GM18909 (cell line): ENCODE results near the gene THEM5.
"Not testable (repeated sequence)": the region's sequence is repeated elsewhere in the genome, so short reads cannot be mapped to it uniquely, and the experiment has no call there.

ENCODE experiments used
- ATAC-seq: cut with Tn5 transposase; IDR thresholded peaks from one replicate; pipeline ENCODE4 v1.9.1; 2021; ENCODE audit warnings: mild to moderate bottlenecking; ENCODE audit not compliant: unreplicated experiment, poor library complexity

The THEM5 gene, protein sequence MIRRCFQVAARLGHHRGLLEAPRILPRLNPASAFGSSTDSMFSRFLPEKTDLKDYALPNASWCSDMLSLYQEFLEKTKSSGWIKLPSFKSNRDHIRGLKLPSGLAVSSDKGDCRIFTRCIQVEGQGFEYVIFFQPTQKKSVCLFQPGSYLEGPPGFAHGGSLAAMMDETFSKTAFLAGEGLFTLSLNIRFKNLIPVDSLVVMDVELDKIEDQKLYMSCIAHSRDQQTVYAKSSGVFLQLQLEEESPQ

DNA sequence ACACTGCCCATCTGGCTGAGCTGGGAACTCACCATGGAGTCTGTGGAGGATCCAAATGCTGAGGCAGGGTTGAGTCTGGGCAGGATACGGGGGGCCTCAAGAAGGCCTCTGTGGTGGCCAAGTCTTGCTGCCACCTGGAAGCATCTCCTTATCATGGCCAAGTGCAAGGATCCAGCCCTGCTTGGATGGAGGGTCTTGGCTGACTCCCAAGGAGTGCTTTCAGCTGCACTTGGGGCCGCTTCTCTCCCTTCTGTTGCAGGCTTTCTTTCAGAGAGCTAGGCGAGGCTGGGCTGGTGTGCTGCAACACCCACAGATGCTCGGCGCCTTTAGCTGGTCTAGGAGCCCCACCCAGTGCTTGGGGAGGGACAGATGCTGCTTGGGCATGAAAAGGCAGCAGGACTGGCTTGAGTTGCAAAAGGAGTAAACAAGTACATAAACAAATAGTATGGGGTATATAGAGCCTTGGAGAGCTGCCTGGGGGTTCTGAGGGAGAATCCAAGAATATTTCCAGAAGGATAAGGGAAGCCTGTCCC lies at the start of gene THEM5:
Gene THEM5 (minus strand): TSS at position 302 of the 533 bp plus-strand sequence. CDS start 147 bp downstream, at position 155.
- no peak for ATAC-seq

DNA sequence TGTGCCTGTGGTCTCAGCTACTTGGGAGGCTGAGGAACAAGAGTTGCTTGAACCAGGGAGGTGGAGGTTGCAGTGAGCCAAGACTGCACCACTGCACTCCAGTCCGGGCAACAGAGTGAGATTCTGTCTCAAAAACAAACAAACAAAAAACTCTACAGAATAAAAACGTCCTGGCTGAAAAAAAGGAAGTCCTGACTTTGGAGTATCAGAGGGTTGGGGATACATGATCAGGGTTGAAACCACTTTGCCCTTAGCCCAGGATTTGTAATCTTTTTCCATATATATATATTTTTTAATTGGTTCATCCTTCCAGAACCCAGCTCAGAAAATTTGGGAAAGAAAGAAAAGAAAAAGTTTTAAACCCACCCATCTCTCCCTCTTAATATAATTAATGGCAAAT lies 49.3 kb upstream of the THEM5 start:
- no peak for ATAC-seq

DNA sequence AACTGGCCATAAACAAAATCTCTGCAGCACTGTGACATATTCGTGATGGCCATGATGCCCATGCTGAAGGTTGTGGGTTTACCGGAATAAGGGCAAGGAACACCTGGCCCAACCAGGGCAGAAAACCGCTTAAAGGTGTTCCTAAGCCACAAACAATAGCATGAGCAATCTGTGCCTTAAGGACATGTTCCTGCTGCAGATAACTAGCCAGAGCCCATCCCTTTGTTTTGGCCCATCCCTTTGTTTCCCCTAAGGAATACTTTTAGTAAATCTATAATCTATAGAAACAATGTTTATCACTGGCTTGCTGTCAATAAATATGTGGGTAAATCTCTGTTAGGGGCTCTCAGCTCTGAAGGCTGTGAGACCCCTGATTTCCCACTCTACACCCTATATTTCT lies 47.3 kb upstream of the THEM5 start:
- ATAC-seq: not testable (repeated sequence)

DNA sequence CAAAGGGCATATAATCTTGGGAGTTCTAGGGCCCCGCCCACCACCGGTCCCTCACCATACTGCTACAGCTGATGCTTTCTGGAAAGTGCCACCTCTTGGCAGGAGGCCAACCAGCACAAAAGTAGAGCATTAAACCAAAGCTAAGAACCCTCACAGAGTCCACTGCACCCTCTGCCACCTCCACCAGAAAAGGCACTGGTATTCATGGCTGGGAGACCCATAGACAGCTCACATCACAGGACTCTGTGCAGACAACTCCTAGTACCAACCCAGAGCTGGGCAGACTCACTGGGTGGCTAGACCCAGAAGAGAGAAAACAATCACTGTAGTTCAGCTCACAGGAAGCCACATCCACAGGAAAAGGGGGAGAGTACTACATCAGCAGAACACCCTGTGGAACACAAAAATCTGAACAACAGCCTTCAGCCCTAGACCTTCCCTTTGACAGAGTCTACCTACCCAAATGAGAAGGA lies 45.0 kb upstream of the THEM5 start:
- no peak for ATAC-seq

DNA sequence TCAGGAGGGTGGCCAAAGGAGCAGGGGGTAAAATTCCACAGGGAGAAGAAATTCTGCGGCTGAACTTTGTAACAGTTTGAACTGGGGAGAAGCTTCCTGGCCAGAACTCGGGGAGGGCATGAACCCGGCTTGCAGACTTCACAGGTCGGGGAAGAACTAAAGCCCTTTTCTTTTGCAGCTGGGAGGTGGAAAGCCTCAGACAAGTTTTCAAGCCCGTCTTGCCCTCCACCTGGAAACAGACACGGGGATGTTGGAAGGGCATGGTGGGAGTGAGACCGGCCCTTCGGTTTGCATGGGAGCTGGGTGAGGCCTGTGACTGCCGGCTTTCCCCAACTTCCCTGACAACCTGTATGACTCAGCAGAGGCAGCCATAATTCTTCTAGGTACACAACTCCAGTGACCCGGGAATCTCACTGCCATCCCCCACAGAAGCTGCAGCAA lies 44.5 kb upstream of the THEM5 start:
- ATAC-seq: no peak

DNA sequence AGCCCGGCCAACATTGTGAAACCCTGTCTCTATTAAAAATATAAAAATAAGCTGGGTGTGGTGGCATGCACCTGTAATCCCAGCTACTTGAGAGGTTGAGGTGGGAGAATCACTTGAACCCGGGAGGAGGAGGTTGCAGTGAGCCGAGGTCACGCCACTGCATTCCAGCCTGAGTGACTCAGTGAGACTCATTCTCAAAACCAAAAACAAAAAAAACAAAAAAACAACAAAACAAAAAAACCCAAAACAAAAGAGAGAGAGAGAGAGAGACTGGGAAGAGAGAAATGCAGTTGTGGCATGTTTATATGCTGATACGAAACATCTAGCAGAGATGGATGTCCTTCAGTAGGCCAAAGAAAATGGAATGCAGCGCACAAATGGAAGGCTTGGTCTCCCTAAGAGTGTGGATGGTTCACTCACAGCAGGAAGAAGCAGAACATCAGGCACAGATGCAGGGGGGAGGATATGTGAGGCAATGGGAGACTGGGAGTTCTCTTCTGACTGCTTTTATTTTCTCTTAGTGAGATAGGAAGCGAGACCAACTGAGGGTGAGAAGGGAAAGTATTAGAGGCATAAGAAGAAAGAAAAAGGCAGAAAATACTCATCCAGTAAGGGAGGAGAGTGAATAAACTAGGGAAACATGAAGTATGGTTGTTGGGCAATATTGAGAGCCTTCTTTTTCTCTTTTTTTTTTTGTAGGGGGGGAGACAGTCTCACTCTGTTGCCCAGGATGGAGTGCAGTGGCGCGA lies 39.8 kb upstream of the THEM5 start:
- no peak for ATAC-seq

DNA sequence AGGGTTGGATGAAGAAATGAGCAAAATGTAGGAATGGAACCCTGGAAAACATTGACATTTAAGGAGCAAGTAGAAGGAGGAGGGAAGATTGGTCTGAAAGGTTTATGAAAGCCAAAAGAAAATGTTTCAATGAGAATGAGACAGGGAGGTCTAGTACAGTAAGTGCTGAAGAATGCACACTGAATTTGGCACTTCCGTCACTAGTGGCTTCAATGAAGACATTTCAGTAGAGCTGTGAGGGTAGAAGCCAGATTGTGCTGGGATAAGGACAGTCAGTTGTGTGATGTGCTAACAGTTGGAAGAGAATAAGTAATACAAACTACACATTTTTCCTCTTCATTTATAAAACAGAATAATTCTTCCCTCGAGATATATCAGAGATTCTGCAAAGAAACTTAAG lies 38.7 kb upstream of the THEM5 start:
- no peak for ATAC-seq

DNA sequence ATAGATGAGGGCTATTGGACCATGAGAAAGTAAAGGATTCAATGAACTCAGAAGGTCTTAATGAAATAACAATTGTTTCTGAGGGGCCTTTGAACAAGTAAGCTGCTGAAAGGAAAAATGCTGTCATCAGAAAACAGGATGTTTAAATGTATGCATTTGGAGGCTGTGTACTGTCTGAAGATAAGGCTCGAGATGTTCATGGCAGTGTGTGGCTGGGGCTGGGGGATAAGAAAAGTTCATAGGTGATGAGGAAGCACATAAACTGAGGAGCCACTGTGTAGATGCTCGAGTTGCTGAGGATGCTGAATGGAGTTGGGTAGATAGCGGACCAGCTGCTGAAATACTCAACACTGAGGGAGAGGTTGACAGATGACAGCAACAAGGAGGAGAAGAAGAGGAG lies 38.0 kb upstream of the THEM5 start:
- ATAC-seq: no peak

DNA sequence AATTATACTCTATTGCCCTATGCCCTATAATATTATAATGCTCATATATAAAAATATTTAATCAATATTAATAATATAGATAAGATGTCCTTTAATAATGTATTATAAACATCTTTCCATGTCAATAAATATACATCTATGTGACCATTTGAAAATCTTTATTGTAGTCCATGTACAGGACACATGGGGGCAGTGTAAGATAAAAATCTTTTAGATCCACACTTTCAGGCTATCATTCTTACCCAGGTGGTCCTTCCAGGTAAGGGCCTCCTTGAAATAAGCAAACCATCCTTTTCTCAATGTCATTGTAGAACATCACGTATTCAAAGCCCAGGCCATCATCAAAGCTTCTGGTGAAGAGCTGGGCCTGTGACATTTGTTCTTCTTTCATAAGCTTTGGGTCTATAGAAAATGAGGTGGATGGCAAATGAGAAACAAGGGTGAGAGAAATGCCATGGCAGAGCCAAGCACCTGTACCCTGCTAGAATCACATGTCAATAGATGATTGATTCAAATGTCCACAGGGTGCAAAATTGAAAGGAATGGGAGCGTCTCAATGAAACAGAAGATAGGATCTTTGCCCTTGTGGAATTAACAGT lies 35.6 kb upstream of the THEM5 start:
- ATAC-seq: no peak

DNA sequence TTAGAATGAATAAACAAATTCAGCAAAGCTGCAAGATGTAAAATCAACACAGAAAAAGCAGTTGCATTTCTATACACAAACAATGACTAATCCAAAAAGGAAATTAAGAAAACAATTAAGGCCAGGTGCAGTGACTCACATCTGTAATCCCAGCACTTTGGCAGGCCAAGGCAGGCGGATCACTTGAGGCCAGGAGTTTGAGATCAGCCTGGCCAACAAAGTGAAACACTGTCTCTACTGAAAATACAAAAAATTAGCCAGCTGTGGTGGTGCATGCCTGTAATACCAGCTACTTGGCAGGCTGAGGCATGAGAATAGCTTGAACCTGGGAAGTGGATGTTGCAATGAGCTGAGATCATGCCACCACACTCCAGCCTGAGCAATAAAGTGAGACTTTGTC lies 33.5 kb upstream of the THEM5 start:
- no peak for ATAC-seq

DNA sequence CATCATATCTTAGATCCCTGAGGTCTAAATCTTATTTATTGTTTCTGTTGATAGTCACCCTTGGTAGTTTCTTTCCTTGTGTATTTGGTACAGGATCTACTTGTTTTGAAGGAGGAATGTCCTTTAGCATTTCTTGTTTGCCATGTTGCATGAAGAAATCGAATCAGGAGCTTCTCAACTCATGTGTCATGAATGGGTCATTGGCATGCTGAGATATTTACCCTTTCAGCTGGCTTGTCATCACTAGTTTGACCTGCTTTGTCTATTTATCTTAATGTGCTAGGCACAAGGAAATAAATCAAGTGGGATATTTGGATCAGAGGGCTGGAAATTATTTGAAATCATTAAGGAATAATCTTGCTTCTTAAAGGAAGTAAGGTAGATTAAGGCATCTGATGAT lies 32.0 kb upstream of the THEM5 start:
- no peak for ATAC-seq

DNA sequence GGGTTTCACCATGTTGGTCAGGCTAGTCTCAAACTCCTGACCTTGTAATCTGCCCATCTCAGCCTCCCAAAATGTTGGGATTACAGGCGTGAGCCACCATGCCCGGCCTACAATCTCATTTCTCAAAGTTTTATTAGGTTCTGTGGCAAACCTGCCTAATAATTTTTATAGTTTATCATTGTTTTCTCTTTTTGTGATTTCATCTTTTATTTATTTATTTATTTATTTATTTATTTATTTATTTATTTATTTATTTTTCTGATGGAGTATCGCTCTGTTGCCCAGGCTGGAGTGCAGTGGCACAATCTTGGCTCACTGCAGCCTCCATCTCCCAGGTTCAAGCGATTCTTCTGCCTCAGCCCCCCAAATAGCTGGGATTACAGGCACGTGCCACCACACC lies 31.4 kb upstream of the THEM5 start:
- ATAC-seq: not testable (repeated sequence)

DNA sequence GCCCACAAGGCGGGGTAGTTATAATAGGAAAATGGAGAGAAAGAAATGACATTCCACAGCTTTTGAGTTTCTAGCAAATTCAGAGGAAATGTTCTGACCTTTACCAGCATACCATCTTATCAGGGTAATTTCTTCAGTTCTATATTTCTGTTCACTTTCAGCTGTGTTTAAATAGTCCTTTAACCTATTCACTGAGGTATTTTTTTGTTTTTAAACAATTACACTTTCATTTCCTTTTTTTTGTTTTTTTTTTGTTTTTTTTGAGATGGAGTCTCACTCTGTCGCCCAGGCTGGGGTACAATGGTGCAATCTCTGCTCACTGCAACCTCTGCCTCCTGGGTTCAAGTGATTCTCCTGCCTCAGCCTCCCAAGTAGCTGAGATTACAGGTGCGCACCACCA lies 30.9 kb upstream of the THEM5 start:
- not testable (repeated sequence) for ATAC-seq

DNA sequence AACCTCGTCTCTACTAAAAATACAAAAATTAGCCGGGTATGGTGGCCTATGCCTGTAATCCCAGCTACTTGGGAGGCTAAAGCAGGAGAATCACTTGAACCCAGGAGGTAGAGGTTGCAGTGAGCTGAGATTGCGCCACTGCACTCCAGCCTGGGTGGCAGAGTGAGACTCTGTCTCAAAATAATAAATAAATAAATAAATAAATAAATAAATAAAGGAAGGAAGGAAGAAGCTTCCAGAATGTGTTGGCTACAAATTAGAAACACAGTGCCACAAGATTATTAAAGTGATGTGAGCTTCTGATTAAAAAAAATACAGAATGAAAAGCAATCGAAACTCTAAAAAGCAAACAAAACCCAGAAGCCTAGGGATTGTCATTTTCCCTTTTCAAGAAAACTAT lies 30.4 kb upstream of the THEM5 start:
- ATAC-seq: not testable (repeated sequence)

DNA sequence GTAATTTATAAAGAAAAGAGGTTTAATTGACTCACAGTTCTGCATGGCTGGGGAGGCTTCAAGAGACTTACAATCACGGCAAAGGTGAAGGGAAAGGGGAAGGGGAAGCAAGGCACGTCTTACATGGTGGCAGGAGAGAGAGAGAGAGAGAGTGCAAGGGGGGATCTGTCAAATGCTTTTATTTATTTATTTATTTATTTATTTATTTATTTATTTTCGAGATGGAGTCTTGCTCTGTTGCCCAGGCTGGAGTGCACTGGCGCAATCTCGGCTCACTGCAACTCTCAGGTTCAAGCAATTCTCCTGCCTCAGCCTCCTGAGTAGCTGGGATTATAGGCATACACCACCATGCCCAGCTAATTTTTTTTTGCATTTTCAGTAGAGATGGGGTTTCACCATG lies 29.4 kb upstream of the THEM5 start:
- not testable (repeated sequence) for ATAC-seq

DNA sequence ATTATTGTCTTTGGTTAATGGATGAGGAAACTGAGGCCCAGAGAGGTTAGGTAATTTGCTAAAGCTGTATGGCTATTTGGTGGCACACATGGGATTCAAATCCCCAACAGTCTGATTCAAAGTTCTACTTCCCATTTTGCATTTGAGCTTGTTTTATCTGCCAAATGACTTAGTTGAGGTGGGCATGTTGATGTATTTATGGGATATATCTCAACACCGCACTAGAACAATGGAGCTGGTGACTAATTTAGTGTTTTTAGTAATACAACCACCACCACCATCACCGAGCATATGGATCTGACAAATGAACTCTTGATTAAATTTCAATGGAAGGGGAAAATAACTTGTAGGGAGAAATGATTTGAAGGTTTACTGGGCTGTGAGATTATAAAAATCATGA lies 29.0 kb upstream of the THEM5 start:
- ATAC-seq: no peak

DNA sequence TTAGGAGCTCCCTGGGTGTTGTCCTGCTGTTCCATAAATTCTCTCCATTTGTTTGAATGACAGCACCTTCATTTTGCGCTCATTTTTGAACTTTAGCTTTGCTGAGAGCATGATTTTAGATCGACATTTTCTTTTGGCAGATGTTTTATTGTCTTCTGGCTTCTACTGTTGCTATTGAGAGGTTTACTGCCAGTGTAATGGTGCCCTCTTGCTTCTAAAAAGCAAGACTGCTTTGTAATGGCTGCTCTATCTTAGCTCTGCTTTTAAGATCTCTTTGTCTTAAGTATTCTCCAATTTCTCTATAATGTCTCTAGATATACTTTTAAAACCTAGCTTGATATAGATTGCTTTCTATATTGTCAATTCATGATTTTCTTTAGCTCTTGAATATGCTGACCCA lies 28.0 kb upstream of the THEM5 start:
- ATAC-seq: no peak

DNA sequence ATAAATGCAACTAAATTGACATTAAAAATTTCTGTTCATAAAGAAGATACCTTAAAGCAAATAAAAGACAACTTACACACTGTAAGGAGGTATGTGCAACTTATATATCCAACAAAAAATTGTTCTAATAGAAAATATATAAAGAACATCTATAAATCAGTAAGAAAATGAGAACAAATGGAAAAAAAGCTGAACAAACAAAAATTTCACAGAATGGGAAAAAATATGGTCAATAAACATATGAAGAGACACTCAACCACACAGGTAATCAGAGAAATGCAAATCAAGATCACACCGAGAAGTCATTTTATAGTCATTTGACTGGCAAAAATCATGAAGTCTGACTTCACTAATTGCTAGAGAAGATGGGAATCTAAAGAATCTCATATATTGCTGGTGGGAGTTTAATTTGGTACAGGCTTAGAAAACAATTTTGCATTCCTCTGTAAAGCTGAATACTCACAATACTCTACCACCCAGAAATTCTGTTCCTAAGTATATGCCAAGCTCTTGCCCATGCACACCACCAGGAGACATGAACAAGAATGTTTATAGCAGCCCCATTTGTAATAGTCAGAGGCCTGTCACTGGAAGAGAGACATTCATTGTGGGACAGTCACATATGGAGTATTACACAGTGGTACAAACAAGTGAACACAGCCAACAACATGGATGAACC lies 22.0 kb upstream of the THEM5 start:
- ATAC-seq: no peak

DNA sequence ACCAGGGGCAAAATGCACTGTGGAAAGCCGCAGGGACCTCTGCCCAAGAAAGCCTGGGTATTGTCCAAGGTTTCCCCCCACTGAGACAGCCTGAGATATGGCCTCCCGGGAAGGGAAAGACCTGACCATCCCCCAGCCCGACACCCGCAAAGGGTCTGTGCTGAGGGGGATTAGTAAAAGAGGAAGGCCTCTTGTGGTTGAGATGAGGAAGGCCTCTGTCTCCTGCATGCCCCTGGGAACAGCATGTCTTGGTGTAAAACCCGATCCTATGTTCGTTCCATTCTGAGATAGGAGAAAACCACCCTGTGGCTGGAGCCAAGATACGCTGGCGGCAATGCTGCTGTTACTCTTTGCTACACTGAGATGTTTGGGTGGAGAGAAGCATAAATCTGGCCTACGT lies 19.3 kb upstream of the THEM5 start:
- not testable (repeated sequence) for ATAC-seq

DNA sequence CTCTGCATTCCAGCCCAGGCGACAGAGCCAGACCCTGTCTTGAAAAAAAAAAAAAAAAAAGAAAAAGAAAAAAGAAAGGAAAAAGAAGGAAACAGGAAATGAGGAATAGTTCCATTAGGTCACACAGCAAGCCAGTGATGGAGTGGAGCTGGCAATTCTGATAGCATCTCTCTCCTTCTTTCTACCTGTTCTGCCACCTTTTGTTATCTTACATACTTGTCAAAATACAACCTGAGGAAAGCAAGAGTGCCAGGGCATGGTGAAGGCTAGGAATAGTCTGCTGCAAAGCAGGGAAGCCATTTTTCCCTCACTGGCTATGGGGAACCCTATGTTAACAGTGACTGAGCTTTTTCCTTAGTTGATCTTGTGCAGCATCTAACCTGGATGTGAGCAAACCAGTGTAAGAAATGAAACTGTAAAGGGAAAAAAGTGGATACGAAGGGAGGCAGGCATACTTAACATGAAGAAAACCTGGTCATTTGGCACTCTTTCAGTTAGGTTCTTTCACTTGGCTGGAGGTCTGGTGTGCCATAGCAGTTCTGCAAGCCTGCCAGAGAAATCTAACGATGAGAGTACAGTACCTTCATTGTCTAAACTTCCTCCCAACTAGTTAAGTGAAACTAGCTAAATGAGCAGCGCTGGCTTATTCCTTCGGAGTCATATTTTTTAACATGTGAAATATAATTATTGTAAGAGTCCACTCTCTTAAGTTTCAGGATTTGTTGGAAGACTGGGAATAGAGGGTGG lies 17.9 kb upstream of the THEM5 start:
- no peak for ATAC-seq
